GM19238 (cell line): ENCODE measurements around the gene BMP3.
A peak's percentile ranks its signal among the peaks of the same experiment; 100 is the strongest.

Experiments
- DNase-seq: peaks from one replicate; pipeline ENCODE4 v3.0.0; 2011; ENCODE audit warnings: low spot score; ENCODE audit not compliant: insufficient read length

Gene BMP3

DNA sequence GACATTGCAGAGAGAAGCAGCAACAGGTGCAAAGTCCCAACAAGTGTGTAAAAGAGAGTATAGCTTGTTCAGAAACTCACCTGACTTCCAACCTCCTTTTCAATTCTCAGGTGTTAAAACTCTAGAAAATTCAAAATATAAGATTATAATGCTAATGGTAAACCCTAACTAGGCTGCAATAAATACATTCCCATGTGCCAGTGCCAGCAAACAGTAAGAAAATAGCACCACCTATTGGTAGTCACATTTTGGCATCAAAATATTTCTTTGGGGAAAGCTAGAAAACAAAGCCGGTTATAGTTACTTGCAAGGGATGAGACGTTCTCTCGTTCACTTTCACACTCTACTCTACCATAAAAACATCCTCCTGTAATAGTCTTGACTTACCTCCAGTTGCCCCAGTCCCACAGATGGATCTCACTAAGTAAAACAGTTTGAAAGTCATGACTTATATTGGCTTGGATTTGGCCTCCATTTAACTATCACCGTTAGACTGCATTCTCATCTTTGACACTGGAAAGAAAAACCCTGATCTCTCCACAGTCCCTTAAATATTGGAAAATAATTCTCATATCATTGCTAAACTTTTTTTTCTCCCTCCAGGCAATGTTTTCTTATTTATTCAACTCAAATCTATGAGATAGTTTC is 9.6 kb downstream of the BMP3 start:
- DNase-seq: no peak

GRCh38 chr4:81042578-81043365 is 12.3 kb downstream of the BMP3 start:
- DNase-seq: no peak

DNA sequence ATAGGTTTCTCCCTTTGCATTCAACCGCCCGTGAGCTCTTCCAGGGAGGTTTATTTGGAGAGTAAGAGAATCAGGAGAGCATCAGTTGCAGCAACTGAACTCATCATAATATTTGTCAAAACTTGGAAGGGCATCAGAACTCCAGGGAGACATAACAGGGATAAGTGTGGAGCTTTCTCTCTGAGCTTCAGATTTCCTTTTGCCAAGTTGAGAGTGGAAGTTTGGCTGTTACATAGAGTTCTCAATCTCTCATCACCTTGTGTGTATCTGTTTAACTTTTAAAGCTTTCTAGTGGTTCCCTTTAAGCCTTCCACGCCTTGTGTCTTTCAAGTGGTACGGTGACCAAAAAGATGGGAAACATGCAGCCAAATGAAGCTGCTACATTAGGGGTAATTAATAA is 18.8 kb downstream of the BMP3 start:
- DNase-seq: no peak

DNA sequence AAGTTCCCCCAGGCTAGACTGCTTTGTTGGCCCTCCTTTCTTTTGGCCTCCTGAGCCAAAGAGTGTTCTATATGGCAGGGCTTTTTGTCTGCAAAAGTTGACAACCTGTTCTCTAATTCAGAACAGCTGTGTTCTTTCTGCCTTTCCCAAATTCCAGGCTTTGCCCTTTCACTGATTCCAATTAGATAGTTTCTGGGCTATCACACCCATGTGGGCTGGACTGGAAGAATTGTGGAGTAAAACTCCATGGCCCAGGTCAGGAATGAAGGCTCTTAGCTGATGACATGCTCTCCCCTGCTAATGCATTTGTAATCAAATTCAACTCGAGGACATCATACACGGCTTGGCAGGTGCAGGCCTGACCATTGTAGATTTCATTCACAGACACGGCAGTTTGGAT is 19.4 kb downstream of the BMP3 start:
- DNase-seq: no peak

DNA sequence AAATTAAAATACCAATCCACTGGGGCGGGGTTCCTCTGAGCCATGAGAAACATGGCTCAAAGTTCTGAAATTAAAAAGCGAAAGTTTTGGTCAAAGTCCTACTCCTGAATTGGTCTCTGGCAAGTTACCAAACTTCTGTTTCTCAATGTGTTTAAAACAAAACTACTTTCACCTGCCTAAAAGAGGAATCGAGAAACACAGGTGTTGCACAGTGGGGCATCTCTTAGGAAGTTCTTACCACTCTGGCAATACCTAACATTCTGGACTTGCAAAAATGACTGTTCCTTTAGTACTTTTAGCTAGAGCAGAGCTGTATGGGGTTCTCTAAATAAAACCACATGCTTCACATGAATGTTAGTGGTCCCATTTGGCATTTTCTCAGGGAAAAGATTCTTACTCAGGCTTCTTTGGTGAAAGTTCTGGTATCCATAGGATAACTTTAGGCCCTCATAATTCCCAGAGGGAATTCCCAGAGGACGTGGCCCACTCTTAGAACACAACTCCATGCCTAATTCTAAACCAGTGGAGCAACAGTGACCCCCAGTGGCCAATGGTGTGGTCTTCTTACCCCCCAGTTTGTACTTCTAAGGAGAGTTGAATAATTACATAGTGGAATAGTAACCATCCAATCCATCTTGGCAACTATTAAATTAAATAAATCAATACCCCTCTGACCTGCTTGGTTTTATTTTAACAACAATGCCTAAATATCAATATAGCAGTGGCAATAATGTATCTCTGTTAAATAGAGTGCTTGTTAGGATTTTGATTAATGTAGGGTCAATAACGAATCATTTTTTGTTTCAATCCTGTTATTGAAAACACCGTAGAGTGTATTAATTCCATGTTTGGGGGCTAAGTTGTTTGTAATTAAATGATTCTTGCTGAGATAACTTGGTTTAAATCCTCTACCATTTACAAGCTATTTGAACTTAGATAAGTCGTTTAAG is 21.9 kb downstream of the BMP3 start:
- peak; percentile 12 for DNase-seq

DNA sequence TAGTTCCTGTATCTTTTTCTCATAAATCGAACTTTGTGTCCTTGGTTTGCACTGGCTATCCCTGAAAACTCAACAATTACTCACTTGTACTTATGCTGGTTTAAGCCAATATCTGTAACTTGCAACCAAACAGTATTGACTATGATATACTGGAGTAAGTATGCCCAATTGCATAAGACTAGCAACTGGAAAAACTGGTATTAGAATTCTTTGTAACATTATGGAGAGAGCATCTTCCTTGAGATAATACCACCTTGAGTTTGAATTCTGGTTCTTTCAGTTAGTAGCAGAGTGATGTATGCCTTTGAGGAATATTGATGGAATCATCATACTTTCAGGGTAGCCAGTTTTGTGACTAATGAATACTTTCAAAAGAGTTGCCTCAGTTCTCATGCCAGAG is 28.1 kb downstream of the BMP3 start:
- no peak for DNase-seq

DNA sequence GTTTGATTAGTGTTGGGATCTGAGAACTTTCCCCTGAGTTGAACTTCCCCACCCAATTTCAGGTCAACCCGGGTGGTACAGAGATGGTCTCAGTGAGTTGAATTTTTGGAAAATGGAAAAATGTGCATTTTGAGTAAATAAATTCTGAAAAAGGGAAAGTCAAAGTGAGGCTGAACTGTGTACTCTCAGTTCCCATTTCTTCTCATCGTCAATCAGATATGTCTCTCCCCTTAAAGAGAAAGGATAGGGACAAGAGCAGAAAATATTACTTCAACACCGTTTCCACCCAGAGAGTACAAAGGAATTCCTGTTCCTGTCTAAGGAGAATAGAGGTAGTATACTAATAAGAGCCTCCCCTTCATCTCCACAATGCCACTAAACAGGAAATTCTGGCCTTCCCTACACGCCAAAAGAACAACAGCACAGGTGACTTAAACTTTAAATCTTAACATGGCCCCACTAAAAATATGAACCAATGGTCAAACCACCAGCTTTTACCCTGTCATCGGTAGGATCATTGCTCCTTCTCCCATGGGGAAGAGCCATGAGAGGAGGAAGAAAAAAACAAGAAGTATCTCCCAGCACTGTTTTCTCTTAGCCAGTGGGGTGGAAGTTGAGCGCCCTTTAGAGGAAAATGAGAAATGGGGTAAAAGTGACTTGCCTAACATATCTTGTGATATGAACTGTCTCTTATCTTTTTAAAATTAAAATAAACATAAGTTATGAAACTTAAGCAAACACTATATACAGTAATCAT is 30.3 kb downstream of the BMP3 start:
- no peak for DNase-seq

- no peak for DNase-seq
Observed at GRCh38 chr4:81061344-81061730, 30.8 kb downstream of the BMP3 start.

- DNase-seq: no peak
Observed at GRCh38 chr4:81062001-81062400, 31.5 kb downstream of the BMP3 start.

- DNase-seq: no peak
Observed at GRCh38 chr4:81065446-81065845, 34.9 kb downstream of the BMP3 start.

DNA sequence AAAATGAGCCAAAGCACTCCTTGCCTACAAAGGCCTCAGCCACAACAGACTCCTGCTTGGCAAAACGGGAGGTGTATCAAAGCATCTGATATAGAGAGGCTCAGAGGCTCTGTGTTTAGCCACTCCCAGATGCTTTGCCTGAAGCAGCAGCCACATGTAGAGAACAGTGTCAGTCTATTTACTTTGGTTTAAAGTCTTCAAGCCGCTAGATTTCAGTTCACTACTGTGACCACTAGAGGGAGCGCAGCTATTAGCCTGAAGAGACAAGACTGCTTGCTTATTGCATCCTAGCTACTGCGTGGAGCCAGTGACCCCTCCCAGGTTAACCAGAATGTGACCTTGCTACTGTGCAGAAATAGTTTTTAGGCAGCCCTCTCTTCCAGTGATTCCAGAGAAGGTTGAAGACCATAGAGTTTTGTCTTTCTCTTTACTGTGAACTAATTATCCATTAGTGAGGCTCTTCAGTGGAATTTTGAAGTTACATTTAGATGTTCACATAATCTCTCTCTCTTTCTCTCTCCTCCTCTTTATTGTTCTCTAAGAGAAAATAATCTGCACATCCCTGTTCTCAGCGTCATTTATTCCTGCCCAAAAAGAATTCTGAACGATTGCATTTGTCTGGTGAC is 39.3 kb downstream of the BMP3 start:
- no peak for DNase-seq

- no peak for DNase-seq
Observed at GRCh38 chr4:81071013-81071412, 40.5 kb downstream of the BMP3 start.

GRCh38 chr4:81081156-81081555 is 50.6 kb downstream of the BMP3 start:
- no peak for DNase-seq

- DNase-seq: no peak
Observed at GRCh38 chr4:81084029-81084428, 53.5 kb downstream of the BMP3 start.

DNA sequence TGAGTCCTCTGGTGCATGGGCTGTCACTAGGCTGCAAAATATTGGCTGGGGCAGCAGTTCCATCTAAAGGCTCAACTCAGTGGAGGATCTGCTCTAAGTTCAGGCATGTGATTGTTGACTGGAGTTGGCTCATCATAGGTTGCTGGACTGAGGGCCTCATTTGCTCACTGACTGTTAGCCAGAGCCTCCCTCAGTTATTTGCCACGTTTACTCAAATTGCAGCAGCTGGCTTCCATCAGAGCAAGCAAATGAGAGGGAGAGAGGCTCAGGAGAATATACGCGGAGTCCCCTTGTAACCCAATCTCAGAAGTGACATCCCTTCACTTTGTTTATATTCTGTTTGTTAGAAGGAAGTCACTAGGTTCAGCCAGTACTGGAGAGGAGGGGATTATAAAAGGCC is 54.1 kb downstream of the BMP3 start:
- no peak for DNase-seq

DNA sequence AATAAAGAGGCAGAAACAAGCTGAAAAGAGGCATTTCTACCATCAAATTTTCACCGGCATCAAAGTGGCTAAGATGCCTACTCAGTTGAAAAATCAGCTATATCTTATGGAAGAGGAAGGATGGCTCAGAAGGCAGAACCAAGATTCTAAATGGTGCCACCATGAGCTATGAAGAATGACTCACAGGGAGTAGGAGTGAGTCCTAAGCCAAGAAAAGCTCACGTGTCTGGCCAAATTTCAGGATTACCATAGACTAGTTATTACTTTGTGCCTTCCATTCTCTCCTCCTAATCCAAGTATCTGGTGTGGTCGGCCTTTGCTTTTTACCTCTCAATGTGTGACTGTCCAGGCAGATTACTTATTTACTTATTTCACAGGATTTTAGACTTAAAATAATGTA is 54.8 kb downstream of the BMP3 start:
- no peak for DNase-seq

DNA sequence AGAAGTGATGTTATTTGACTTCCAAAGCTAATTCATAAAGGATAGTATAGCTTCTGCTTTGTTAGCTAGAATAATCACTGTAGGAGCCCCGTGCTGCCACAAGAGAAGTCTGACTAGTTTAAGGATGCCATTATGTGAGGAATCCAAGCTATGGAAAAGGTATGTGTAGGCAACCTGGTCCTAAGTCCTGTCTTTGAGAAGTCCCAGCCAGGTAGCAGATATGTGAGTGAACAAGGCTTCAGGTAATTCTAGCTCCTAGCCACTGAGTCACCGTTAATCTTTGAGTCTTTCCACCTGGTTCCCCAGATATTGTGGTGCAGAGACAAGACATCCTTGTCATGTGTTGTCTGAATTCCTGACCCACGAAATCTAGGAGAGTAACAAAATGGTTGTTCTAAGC is 55.5 kb downstream of the BMP3 start:
- no peak for DNase-seq

DNA sequence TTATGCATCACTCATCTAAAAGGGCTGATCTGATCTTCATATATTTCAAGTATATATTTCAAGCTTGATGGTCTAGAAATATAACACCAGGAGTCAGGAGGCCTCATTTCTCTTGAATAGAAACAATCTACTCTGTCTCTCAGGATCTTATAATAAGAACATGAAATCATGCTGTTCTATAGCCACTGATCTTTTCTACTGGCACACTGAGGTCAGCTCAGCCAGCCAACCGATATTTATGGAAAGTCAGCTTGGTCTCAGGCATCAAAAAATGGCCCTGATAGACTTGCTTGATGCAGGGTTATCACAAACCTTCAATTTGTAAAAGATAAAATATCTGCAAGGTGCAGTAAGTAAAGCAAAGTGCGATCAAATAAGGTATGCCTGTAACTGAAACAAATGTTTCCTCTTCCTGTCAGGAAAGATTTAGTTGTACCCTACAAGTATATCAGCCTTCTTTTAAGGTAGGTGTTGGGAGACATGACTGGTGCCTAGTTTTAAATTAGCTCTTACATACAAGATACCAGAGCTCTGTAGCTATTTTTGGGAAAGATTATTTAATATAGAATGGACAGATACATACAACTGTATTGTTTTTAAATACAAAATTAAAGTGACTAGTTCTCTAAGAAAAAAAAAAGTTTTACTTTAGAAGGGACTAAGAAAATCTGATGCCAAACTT is 63.4 kb downstream of the BMP3 start:
- DNase-seq: no peak

DNA sequence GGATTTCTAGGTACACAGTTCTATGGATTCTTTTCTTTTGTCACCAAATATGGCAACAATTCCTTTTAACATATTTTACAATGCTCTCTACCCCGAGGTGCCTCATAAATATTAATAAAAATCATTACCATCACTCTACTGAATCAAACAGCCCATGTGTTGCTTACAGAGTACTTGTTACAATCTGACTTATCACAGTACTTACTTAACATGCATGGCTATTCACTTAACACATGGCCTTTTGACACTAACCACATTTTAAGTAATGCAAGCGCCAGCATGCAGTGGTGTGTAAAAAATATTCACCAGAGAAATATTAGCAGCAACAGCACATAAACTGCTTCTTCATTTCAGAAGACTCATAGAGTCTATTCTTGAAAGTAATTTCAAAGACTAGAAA is 64.9 kb downstream of the BMP3 start:
- DNase-seq: no peak

DNA sequence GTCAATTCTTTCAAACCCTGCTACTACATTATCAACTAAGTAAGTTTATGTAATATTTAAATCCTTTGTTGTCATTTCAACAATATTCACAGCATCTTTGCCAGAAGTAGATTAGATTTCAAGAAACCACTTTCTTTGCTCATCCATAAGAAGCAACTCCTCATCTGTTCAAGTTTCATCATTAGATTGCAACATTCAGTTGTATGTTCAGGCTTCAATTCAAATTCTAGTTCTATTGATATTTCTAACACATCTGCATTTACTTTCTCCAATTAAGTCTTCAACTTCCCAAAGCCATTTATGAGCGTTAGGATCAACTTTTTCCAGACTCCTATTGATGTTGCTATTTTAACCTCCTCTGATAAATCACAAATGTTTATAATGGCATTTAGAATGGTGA is 66.1 kb downstream of the BMP3 start:
- no peak for DNase-seq
